ENCODE data around the gene LOXL1. TPM values are rescaled to one million over a fixed set of nuclear protein-coding genes. Genes with fewer than 3 reads are reported as not detected.

The LOXL1 gene
- total and polyA plus RNA-seq, 10 of the 15 experiments (the other 5 are each of a cell fraction or from before 2014, with no cell fraction given) = 0.07 to 0.15 TPM; not detected in 8

GRCh38 chr15:73979636-73980035 is 53.4 kb downstream of the LOXL1 start:
- no peaks in the 10 kb centered on the region; the same call in 2 of the 3 replicates for H3K9me3 ChIP-seq (replicated peaks; ENCODE audit: control insufficient read depth, insufficient read depth, low read length)
- H3K27ac ChIP-seq (ENCODE audit: control insufficient read depth, insufficient read depth) = no peak overlapping the region
- DNase-seq (ENCODE audit: low read depth, low spot score) (no peak), FAIRE-seq (no peak), ATAC-seq (no peak)
- H3K36me3 ChIP-seq (ENCODE audit: control insufficient read depth in 2 of 2, insufficient read depth in 2 of 2, low read length in 1 of 2) = no peaks in the 10 kb centered on the region; a peak in 1 of 4 replicates
- 100% methylated on average over 1 of the region's 1 CpG for WGBS (ENCODE audit: insufficient coverage, insufficient replicate concordance, low lambda C conversion rate, missing lambda C conversion rate)
- peaks cover 39% of the 10 kb centered on the region for H3K4me1 ChIP-seq (ENCODE audit: control insufficient read depth, insufficient read depth, low read length)
- H3K9ac ChIP-seq (ENCODE audit: control insufficient read depth, insufficient read depth, low read length) = no peak overlapping the region
- TF ChIP-seq E2F4 (IDR thresholded peaks at IDR 0.05; ENCODE audit: low read depth, low read length) (no peak), SUZ12 (IDR thresholded peaks at IDR 0.05; ENCODE audit: unreplicated experiment) (no peak), KAT2A (conservative IDR thresholded peaks at IDR 0.05; ENCODE audit: control insufficient read depth, low read depth, low read length) (no peak), EZH2 (IDR thresholded peaks at IDR 0.05; ENCODE audit: borderline replicate concordance, control insufficient read depth, low read depth, low read length) (no peak), ETV6 (conservative IDR thresholded peaks at IDR 0.05 in 1 of 2, IDR thresholded peaks at IDR 0.05 in 1 of 2; ENCODE audit: borderline replicate concordance in 1 of 2, low read depth in 1 of 2) (no peak), SMC3 (IDR thresholded peaks at IDR 0.05; ENCODE audit: borderline replicate concordance, low read length) (no peak), ZBTB40 (IDR thresholded peaks at IDR 0.05; ENCODE audit: borderline replicate concordance) (no peak), STAT1 (conservative IDR thresholded peaks at IDR 0.05) (no peak), CBFB (IDR thresholded peaks at IDR 0.05; ENCODE audit: low read depth) (no peak), PAX5 (IDR thresholded peaks at IDR 0.05; ENCODE audit: borderline replicate concordance, low read depth, low read length) (no peak)
- ChIA-PET SMC1A (ENCODE audit: uncharacterized antibody, unreplicated experiment) (no interaction called here), POLR2A (no interaction called here), CTCF (interaction anchor here (1.7 kb wide), 1 partner anchor 9 kb away, joined by 4 read pairs; no protein-coding TSS in a partner anchor), RAD21 (ENCODE audit: unreplicated experiment) (interaction anchor here (1.8 kb wide), 1 partner anchor 9 kb away, joined by 5 read pairs; no protein-coding TSS in a partner anchor)
- no peaks in the 10 kb centered on the region for H4K20me1 ChIP-seq (ENCODE audit: control insufficient read depth, insufficient read depth)
- in situ Hi-C loops (cut with MboI) = no loop called here
- H3K79me2 ChIP-seq (ENCODE audit: control insufficient read depth, insufficient read depth, low read length) = no peaks in the 10 kb centered on the region
- no peak overlapping the region for H3K4me2 ChIP-seq (ENCODE audit: control insufficient read depth, insufficient read depth)
- no peak overlapping the region for H3K4me3 ChIP-seq
- H3K27me3 ChIP-seq (replicated peaks in 1 of 2; ENCODE audit: control insufficient read depth in 2 of 2, insufficient read depth in 2 of 2, low read length in 1 of 2) = no peaks in the 10 kb centered on the region
- no peak overlapping the region for H2AFZ ChIP-seq (ENCODE audit: control insufficient read depth, low read depth, low read length)
- BruUV-seq (replicated peaks) = no TSS peak
- intact Hi-C loops (cut with micrococcal nuclease; ENCODE audit: unreplicated experiment) = no loop called here
